Fibroblast of villous mesenchyme (primary cell): Measurements from ENCODE around the gene TBX19. TPM values are rescaled to one million over a fixed set of nuclear protein-coding genes. Genes with fewer than 3 reads are reported as not detected.

Source experiments
- DNase-seq: peaks from one replicate; pipeline ENCODE4 v3.0.0-alpha.2; 2010; ENCODE audit warnings: low read depth
- H3K4me3 ChIP-seq: 2 replicates; pipeline ENCODE4 v1.5.1; 2011; ENCODE audit warnings: low read depth, mild to moderate bottlenecking, low read length
- CTCF ChIP-seq: IDR thresholded peaks from 2 replicates; pipeline ENCODE4 v1.5.1; 2012; ENCODE audit warnings: low read depth, mild to moderate bottlenecking, low read length; ENCODE audit not compliant: insufficient read depth
- total RNA-seq: library from RNA; depleted of rRNA; stranded (reverse); fragments of >200 nt; gene quantifications from 2 replicates; pipeline ENCODE4 v1.2.3, GENCODE V29; 2012

Gene TBX19
- total RNA-seq, 1 donor: 0.86 TPM

GRCh38 chr1:168340781-168341482 is 60.3 kb downstream of the TBX19 start:
- H3K4me3 ChIP-seq: no peak overlapping the region
- DNase-seq: no peak
- no peak for TF ChIP-seq CTCF

GRCh38 chr1:168341483-168341975 is 60.9 kb downstream of the TBX19 start:
- H3K4me3 ChIP-seq: no peak overlapping the region
- no peak for TF ChIP-seq CTCF
- no peak for DNase-seq

GRCh38 chr1:168342572-168343280 is 62.0 kb downstream of the TBX19 start:
- TF ChIP-seq CTCF: peak; percentile 56

GRCh38 chr1:168343566-168343965 is 62.9 kb downstream of the TBX19 start:
- no peak overlapping the region for H3K4me3 ChIP-seq
- no peak for DNase-seq
- peak; percentile 27 for TF ChIP-seq CTCF

More at GRCh38 chr1:168342572-168343280, 62.0 kb downstream of the TBX19 start:
- peak overlapping the region; percentile 21 for H3K4me3 ChIP-seq
- peak; percentile 93 for DNase-seq

- no peak for DNase-seq
- TF ChIP-seq CTCF: no peak
- H3K4me3 ChIP-seq: no peak overlapping the region
Measured at GRCh38 chr1:168344517-168344916, 63.8 kb downstream of the TBX19 start.

GRCh38 chr1:168345939-168346338 is 65.3 kb downstream of the TBX19 start:
- no peak overlapping the region for H3K4me3 ChIP-seq
- TF ChIP-seq CTCF: no peak
- DNase-seq: no peak
